Measurements from ENCODE around the gene ZNF835.

- TF ChIP-seq CTCF (conservative IDR thresholded peaks at IDR 0.05 in 1 of 2, IDR thresholded peaks at IDR 0.05 in 1 of 2; ENCODE audit: extremely low read depth in 1 of 2, insufficient read depth in 1 of 2, low read depth in 1 of 2, low read length in 2 of 2) (no peak), EZH2 (IDR thresholded peaks at IDR 0.05; ENCODE audit: borderline replicate concordance, low read length) (no peak)
Observed at GRCh38 chr19:56692206-56692895, 20.8 kb upstream of the ZNF835 start.
